H9 (cell line): Measurements from ENCODE around the gene PLXNA4. TPM values are rescaled to one million over a fixed set of nuclear protein-coding genes. Genes with fewer than 3 reads are reported as not detected.

Experiments
- DNase-seq: peaks from one replicate; pipeline ENCODE4 v3.0.0-alpha.2; 2017
- H2AFZ ChIP-seq: one replicate; pipeline ENCODE4 v1.6.1; 2013; ENCODE audit warnings: mild to moderate bottlenecking, low read length, control low read depth, moderate library complexity
- H2AK5ac ChIP-seq: 2 replicates; pipeline ENCODE4 v1.6.1; 2013; ENCODE audit warnings: low read length, control low read depth, mixed read lengths; ENCODE audit not compliant: insufficient read length
- H2BK120ac ChIP-seq: one replicate; pipeline ENCODE4 v1.6.1; 2013; ENCODE audit warnings: low read depth, mild to moderate bottlenecking, low read length, control low read depth, inconsistent platforms; ENCODE audit not compliant: poor library complexity, severe bottlenecking
- H2BK12ac ChIP-seq: 2 replicates; pipeline ENCODE4 v1.6.1; 2013; ENCODE audit warnings: low read length, control low read depth, mixed read lengths, low read depth; ENCODE audit not compliant: insufficient read length
- H2BK15ac ChIP-seq: 2 replicates; pipeline ENCODE4 v1.6.1; 2013; ENCODE audit warnings: low read depth, low read length, control low read depth
- H2BK20ac ChIP-seq: one replicate; pipeline ENCODE4 v1.6.1; 2013; ENCODE audit warnings: low read depth, mild to moderate bottlenecking, low read length, control low read depth, inconsistent platforms; ENCODE audit not compliant: poor library complexity, severe bottlenecking
- H2BK5ac ChIP-seq: 2 replicates; pipeline ENCODE4 v1.6.1; 2013; ENCODE audit warnings: low read length, control low read depth, mixed read lengths; ENCODE audit not compliant: insufficient read length
- H3K14ac ChIP-seq: 2 replicates; pipeline ENCODE4 v1.6.1; 2013; ENCODE audit warnings: low read length, control low read depth; ENCODE audit not compliant: insufficient read depth
- H3K18ac ChIP-seq: 2 replicates; pipeline ENCODE4 v1.6.1; 2013; ENCODE audit warnings: low read depth, mild to moderate bottlenecking, mixed read lengths, low read length, control low read depth; ENCODE audit not compliant: insufficient read length
- H3K23ac ChIP-seq: 2 replicates; pipeline ENCODE4 v1.6.1; 2013; ENCODE audit warnings: low read length, control low read depth, mixed read lengths, low read depth; ENCODE audit not compliant: insufficient read length
- H3K23me2 ChIP-seq: 2 replicates; pipeline ENCODE4 v1.6.1; 2013; ENCODE audit warnings: low read depth, mild to moderate bottlenecking, mixed read lengths, low read length, control low read depth; ENCODE audit not compliant: insufficient read length, poor library complexity, severe bottlenecking
- H3K27ac ChIP-seq: 2 replicates; pipeline ENCODE4 v1.5.1; 2013; ENCODE audit warnings: low read length, control low read depth, mixed read lengths, low read depth; ENCODE audit not compliant: insufficient read length
- H3K27me3 ChIP-seq: 2 replicates; pipeline ENCODE4 v1.6.1; 2013; ENCODE audit warnings: low read length, control low read depth, inconsistent platforms; ENCODE audit not compliant: insufficient read depth
- H3K4ac ChIP-seq: 2 replicates; pipeline ENCODE4 v1.6.1; 2013; ENCODE audit warnings: low read depth, mild to moderate bottlenecking, control low read depth, inconsistent platforms, low read length, moderate library complexity
- H3K4me1 ChIP-seq: 2 replicates; pipeline ENCODE4 v1.6.1; 2013; ENCODE audit warnings: low read length, control low read depth, inconsistent platforms; ENCODE audit not compliant: insufficient read depth
- H3K4me2 ChIP-seq: 2 replicates; pipeline ENCODE4 v1.6.1; 2013; ENCODE audit warnings: low read length, control low read depth, mixed read lengths; ENCODE audit not compliant: insufficient read length, insufficient read depth
- H3K56ac ChIP-seq: 2 replicates; pipeline ENCODE4 v1.6.1; 2013; ENCODE audit warnings: low read depth, mild to moderate bottlenecking, mixed read lengths, low read length, control low read depth; ENCODE audit not compliant: insufficient read length
- H3K79me1 ChIP-seq: 2 replicates; pipeline ENCODE4 v1.6.1; 2013; ENCODE audit warnings: low read depth, mild to moderate bottlenecking, moderate library complexity, low read length, control low read depth, inconsistent platforms; ENCODE audit not compliant: insufficient read depth, poor library complexity, severe bottlenecking
- H3K79me2 ChIP-seq: 2 replicates; pipeline ENCODE4 v1.6.1; 2013; ENCODE audit warnings: low read length, control low read depth, inconsistent platforms; ENCODE audit not compliant: insufficient read depth
- H3K9ac ChIP-seq: 2 replicates; pipeline ENCODE4 v1.6.1; 2013; ENCODE audit warnings: low read length, control low read depth, mixed read lengths; ENCODE audit not compliant: insufficient read length; ENCODE audit errors: extremely low read depth
- H3K9me3 ChIP-seq: one replicate; pipeline ENCODE4 v1.6.1; 2013; ENCODE audit warnings: low read depth, low read length, inconsistent platforms; ENCODE audit not compliant: control insufficient read depth
- H3T11ph ChIP-seq: one replicate; pipeline ENCODE4 v1.6.1; 2013; ENCODE audit warnings: mild to moderate bottlenecking, low read length, control low read depth, inconsistent platforms
- H4K20me1 ChIP-seq: one replicate; pipeline ENCODE4 v1.6.1; 2013; ENCODE audit not compliant: control insufficient read depth, insufficient read length, insufficient read depth
- H4K5ac ChIP-seq: 2 replicates; pipeline ENCODE4 v1.6.1; 2013; ENCODE audit warnings: low read depth, mild to moderate bottlenecking, mixed read lengths, low read length, control low read depth; ENCODE audit not compliant: insufficient read length
- H4K8ac ChIP-seq: replicated peaks from 2 replicates; pipeline ENCODE4 v1.6.1; 2013; ENCODE audit warnings: low read length, control low read depth, mixed read lengths, low read depth; ENCODE audit not compliant: insufficient read length
- H4K91ac ChIP-seq: 2 replicates; pipeline ENCODE4 v1.6.1; 2013; ENCODE audit warnings: low read depth, mild to moderate bottlenecking, moderate library complexity, mixed read lengths, low read length, control low read depth; ENCODE audit not compliant: insufficient read length
- H3K27ac Mint-ChIP-seq, 3 experiments: 2 replicates in 2 of 3; 3 replicates in 1 of 3; pipeline ENCODE4 v1.8.0; 2020 to 2021; ENCODE audit warnings: mixed read lengths in 3 of 3, mild to moderate bottlenecking in 1 of 3, moderate library complexity in 1 of 3
- H3K27me3 Mint-ChIP-seq: 2 replicates; pipeline ENCODE4 v1.8.0; 2021; ENCODE audit warnings: low read depth, mild to moderate bottlenecking, moderate library complexity, mixed read lengths
- H3K36me3 Mint-ChIP-seq, 3 experiments: 2 replicates in 2 of 3; 3 replicates in 1 of 3; pipeline ENCODE4 v1.8.0; 2020 to 2021; ENCODE audit warnings: low read depth in 3 of 3, mixed read lengths in 3 of 3; ENCODE audit not compliant: insufficient read depth in 1 of 3
- H3K4me1 Mint-ChIP-seq, 2 experiments: 2 replicates each; pipeline ENCODE4 v1.8.0; 2020; ENCODE audit warnings: mixed read lengths in 2 of 2
- H3K4me3 Mint-ChIP-seq, 2 experiments: 2 replicates in 1 of 2; 3 replicates in 1 of 2; pipeline ENCODE4 v1.8.0; 2020 to 2021; ENCODE audit warnings: mild to moderate bottlenecking in 2 of 2, mixed read lengths in 2 of 2, moderate library complexity in 1 of 2
- H3K9me3 Mint-ChIP-seq, 2 experiments: 2 replicates in 1 of 2; 3 replicates in 1 of 2; pipeline ENCODE4 v1.8.0; 2020; ENCODE audit warnings: mild to moderate bottlenecking in 2 of 2, mixed read lengths in 2 of 2, moderate library complexity in 1 of 2
- WGBS: extraction: QIAGEN DNeasy Blood & Tissue Kit; methylation state at CpG from one replicate; pipeline ENCODE4 v1.1.7; 2013; ENCODE audit warnings: missing lambda C conversion rate, low lambda C conversion rate, mixed read lengths; ENCODE audit not compliant: insufficient read length; ENCODE audit errors: extremely low coverage; 5-methylcytosine and 5-hydroxymethylcytosine counted together
- total RNA-seq: library from RNA; stranded (reverse); gene quantifications from 2 replicates; pipeline ENCODE4 v1.2.1, GENCODE V29; 2021
- TF ChIP-seq, protein P1 (sequence below): fragments of 200-600 bp; sonication (generic); conservative IDR thresholded peaks from 3 replicates; pipeline ENCODE4 v1.8.0; 2021; ENCODE audit warnings: antibody characterized with exemption, mild to moderate bottlenecking

PLXNA4 gene
- total RNA-seq, 1 experiment from 2014 or later: 0.35 TPM

DNA sequence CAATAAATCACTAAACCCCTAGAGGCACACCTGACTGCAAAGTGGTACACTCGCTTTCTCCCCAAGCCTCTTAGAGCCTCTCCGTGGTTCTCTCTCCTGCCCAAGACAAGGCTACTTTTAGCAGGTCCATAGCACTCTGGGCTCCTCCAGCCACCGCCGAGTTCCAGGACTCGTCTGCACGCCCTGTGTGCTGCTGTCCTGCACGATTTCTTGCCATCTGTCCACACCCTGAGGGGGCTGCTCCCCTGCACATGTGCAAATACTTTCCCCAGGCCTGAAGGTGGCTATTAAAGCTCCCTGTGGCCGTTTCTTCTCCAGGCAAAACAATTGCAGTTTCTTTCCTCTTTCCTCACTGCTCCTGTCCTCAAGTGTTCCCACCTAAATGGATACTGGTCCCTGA, 414.3 kb downstream of the PLXNA4 start:
- Histone ChIP-seq H3K9me3 (no peaks in the 10 kb centered on the region), H4K8ac (no peak overlapping the region), H3K4ac (no peak overlapping the region), H3T11ph (no peak overlapping the region), H2BK5ac (no peak overlapping the region), H4K91ac (no peak overlapping the region), H3K79me1 (no peaks in the 10 kb centered on the region), H3K27ac (no peak overlapping the region), H3K14ac (no peak overlapping the region), H2AFZ (no peak overlapping the region), H3K56ac (no peak overlapping the region), H2BK15ac (no peak overlapping the region), H3K79me2 (no peaks in the 10 kb centered on the region), H2BK12ac (no peak overlapping the region), H2BK120ac (no peak overlapping the region), H2BK20ac (no peak overlapping the region), H3K9ac (no peak overlapping the region), H4K5ac (no peak overlapping the region), H3K18ac (no peak overlapping the region), H4K20me1 (no peaks in the 10 kb centered on the region), H3K23me2 (no peaks in the 10 kb centered on the region), H2AK5ac (no peak overlapping the region), H3K4me1 (no peaks in the 10 kb centered on the region), H3K23ac (no peak overlapping the region), H3K27me3 (no peaks in the 10 kb centered on the region), H3K4me2 (no peak overlapping the region)
- peaks cover 18 to 49% of the 10 kb centered on the region in 2 experiments for H3K4me1 Mint-ChIP-seq
- no peak for DNase-seq
- no peak overlapping the region for H3K27ac Mint-ChIP-seq
- no peak overlapping the region for H3K4me3 Mint-ChIP-seq
- no CpG with 5 or more reads among the region's 8 CpGs for WGBS
- H3K9me3 Mint-ChIP-seq: no peaks in the 10 kb centered on the region
- H3K36me3 Mint-ChIP-seq: no peaks in the 10 kb centered on the region
- H3K27me3 Mint-ChIP-seq: peaks cover 11% of the 10 kb centered on the region; the same call in 1 of the 2 replicates
- TF ChIP-seq, protein P1, sequence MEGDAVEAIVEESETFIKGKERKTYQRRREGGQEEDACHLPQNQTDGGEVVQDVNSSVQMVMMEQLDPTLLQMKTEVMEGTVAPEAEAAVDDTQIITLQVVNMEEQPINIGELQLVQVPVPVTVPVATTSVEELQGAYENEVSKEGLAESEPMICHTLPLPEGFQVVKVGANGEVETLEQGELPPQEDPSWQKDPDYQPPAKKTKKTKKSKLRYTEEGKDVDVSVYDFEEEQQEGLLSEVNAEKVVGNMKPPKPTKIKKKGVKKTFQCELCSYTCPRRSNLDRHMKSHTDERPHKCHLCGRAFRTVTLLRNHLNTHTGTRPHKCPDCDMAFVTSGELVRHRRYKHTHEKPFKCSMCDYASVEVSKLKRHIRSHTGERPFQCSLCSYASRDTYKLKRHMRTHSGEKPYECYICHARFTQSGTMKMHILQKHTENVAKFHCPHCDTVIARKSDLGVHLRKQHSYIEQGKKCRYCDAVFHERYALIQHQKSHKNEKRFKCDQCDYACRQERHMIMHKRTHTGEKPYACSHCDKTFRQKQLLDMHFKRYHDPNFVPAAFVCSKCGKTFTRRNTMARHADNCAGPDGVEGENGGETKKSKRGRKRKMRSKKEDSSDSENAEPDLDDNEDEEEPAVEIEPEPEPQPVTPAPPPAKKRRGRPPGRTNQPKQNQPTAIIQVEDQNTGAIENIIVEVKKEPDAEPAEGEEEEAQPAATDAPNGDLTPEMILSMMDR: no peak
